ENCODE results near the gene TLDC2.

TLDC2 gene

DNA sequence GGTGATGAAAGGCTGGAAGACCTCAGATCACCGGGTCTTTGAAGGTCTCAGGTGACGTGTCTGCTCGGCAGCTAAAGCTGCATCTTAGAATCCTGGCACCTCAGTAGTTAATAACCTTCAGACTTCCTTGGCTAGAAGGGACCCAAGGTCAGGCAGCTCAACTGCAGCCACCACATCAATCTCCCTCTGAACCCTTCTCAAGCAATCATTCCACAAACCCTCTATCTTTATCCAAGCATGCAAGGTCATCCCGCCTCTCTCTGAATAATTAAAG is 16.7 kb upstream of the TLDC2 start:
- Histone ChIP-seq H3K9ac (no peak overlapping the region), H3K4me1 (peaks cover 4% of the 10 kb centered on the region), H3K27ac (no peak overlapping the region)

DNA sequence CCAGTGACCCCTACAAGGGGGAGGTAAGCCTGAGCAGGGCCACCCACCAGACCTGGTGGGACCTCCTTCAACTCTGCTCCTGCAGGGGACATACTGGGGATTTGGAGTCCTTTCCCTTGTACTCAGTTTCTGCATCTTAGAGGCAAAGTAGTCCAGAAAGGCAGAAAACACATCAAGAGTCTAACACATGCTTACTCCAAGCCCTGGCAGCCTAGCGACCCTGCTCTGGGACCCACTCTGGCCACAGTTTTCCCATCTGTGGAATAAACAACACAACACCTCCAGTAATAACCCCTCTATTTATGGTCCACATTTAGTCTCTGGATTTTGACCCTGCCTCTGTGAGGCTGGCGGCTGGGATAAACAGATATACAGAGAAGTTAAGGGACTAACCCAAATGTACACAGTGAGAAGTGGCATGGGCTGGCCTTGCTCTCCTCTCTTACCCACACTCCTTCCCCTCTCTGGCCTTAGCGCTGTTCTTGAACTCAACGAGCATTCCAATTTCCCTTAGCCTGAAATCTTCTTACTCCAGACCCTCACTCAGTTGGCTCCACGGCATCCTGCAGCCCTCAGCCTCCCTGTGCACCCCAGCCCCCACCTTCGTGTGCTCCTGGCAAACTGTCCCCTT is 16.1 kb upstream of the TLDC2 start:
- Histone ChIP-seq H3K4me3 (ENCODE audit: low read depth, low read length) (no peak overlapping the region), H3K4me1 (peaks cover 6% of the 10 kb centered on the region), H3K27ac (no peak overlapping the region)

More for the DNA sequence above, 16.7 kb upstream of the TLDC2 start:
- Histone ChIP-seq H3K27me3 (ENCODE audit: control insufficient read depth, insufficient read depth, low read length) (no peaks in the 10 kb centered on the region), H3K4me3 (ENCODE audit: low read depth, low read length) (no peak overlapping the region), H3K36me3 (ENCODE audit: control insufficient read depth, insufficient read depth, low read length) (no peaks in the 10 kb centered on the region), H3K4me2 (ENCODE audit: low read length) (no peak overlapping the region), H3K79me2 (peaks cover 67% of the 10 kb centered on the region), H3K9me3 (ENCODE audit: control insufficient read depth, low read length) (no peaks in the 10 kb centered on the region), H2AFZ (no peak overlapping the region)
- TF ChIP-seq, protein P1, sequence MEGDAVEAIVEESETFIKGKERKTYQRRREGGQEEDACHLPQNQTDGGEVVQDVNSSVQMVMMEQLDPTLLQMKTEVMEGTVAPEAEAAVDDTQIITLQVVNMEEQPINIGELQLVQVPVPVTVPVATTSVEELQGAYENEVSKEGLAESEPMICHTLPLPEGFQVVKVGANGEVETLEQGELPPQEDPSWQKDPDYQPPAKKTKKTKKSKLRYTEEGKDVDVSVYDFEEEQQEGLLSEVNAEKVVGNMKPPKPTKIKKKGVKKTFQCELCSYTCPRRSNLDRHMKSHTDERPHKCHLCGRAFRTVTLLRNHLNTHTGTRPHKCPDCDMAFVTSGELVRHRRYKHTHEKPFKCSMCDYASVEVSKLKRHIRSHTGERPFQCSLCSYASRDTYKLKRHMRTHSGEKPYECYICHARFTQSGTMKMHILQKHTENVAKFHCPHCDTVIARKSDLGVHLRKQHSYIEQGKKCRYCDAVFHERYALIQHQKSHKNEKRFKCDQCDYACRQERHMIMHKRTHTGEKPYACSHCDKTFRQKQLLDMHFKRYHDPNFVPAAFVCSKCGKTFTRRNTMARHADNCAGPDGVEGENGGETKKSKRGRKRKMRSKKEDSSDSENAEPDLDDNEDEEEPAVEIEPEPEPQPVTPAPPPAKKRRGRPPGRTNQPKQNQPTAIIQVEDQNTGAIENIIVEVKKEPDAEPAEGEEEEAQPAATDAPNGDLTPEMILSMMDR (IDR thresholded peaks at IDR 0.05): no peak

DNA sequence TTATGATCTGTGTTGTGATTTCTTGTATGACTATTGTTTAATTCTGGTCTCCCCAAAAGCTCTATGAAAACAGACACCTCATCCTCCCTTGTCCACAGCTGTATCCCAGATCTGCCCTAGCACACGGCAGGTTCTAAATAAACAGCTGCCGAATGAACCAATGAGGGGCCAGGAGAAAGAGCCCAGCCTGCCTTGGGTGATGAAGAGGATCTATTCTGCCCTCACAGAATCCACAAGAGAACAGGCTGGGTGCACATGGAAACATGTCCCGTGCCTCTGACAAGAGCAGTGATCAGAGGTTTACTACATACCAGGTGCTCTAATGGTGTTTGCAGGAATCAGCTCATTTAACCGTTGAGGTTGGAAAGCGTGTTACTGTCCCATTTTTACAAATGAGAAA is 15.6 kb upstream of the TLDC2 start:
- H3K4me3 ChIP-seq (ENCODE audit: low read depth, low read length): no peak overlapping the region
- H3K27ac ChIP-seq: no peak overlapping the region
- no peak overlapping the region for H2AFZ ChIP-seq
- no peak overlapping the region for H3K4me2 ChIP-seq (ENCODE audit: low read length)
- TF ChIP-seq, protein P1 (IDR thresholded peaks at IDR 0.05): no peak
- H3K79me2 ChIP-seq: peaks cover 56% of the 10 kb centered on the region
- no peaks in the 10 kb centered on the region for H3K36me3 ChIP-seq (ENCODE audit: control insufficient read depth, insufficient read depth, low read length)
- H3K4me1 ChIP-seq: peaks cover 6% of the 10 kb centered on the region
- no peaks in the 10 kb centered on the region for H3K27me3 ChIP-seq (ENCODE audit: control insufficient read depth, insufficient read depth, low read length)
- H3K9ac ChIP-seq: no peak overlapping the region
- H3K9me3 ChIP-seq (ENCODE audit: control insufficient read depth, low read length): no peaks in the 10 kb centered on the region

More for the DNA sequence above, 16.1 kb upstream of the TLDC2 start:
- Histone ChIP-seq H3K9me3 (ENCODE audit: control insufficient read depth, low read length) (no peaks in the 10 kb centered on the region), H3K36me3 (ENCODE audit: control insufficient read depth, insufficient read depth, low read length) (no peaks in the 10 kb centered on the region), H3K9ac (no peak overlapping the region), H3K4me2 (ENCODE audit: low read length) (no peak overlapping the region), H3K27me3 (ENCODE audit: control insufficient read depth, insufficient read depth, low read length) (no peaks in the 10 kb centered on the region), H3K79me2 (peaks cover 61% of the 10 kb centered on the region), H2AFZ (no peak overlapping the region)
- TF ChIP-seq, protein P1 (IDR thresholded peaks at IDR 0.05): no peak

DNA sequence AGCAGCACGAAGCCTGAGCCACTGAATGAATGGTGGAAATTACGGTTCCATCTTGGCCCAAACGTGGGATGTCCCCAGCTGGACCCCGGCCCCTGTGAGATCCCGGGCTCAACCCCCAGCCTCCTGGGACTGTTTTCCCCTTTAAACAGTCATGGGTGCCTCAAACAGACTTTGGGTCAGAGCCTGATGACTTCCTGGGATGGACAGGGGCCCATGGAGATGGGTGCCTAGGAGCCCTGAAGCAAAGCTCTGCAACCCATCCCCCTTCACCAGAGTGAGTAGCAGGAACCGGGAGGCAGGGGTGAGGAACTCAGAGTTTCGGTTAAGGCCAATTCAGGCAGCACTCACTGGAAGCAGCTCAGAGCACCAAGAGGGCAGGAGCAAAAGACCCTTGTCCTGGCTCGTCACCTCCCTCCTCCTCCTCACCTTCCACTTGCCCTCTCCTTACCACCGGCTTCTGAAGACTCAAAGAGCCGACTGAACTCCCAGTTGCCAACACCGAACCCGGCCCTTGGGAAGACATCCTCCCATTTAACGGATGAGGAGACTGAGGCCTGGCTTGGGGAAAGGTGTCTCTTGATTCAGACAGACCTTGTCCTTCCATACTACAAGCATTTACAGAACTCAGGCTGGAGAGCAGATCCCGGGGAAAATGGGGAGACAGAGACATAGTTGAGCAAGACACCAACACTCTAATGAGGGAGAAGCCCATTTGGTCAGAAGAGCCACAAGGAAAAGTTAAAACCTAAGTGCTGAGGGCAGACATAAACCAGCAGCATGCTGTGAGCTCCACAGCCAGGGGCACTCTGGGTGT is 14.9 kb upstream of the TLDC2 start:
- H3K4me3 ChIP-seq (ENCODE audit: low read depth, low read length): peak overlapping the region; percentile 55
- H3K27ac ChIP-seq: no peak overlapping the region
- H3K36me3 ChIP-seq (ENCODE audit: control insufficient read depth, insufficient read depth, low read length): no peaks in the 10 kb centered on the region
- H3K9ac ChIP-seq: no peak overlapping the region
- peaks cover 6% of the 10 kb centered on the region for H3K4me1 ChIP-seq
- H3K9me3 ChIP-seq (ENCODE audit: control insufficient read depth, low read length): no peaks in the 10 kb centered on the region
- H3K4me2 ChIP-seq (ENCODE audit: low read length): peak overlapping the region; percentile 78
- no peak overlapping the region for H2AFZ ChIP-seq
- H3K79me2 ChIP-seq: peaks cover 49% of the 10 kb centered on the region
- TF ChIP-seq, protein P1 (IDR thresholded peaks at IDR 0.05): no peak
- H3K27me3 ChIP-seq (ENCODE audit: control insufficient read depth, insufficient read depth, low read length): no peaks in the 10 kb centered on the region

DNA sequence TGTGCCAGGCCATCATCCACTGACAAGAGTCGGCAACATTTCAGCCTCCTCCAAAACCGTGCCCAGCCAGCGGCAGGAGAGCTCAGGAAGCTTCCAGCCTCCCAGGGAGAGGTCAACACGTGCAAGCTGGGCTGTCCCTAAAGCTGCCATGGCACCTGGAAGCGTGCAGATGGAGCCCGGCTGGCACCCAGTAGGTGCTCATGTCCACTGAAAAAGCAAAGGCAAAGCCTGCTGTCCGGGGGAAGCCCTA is 14.4 kb upstream of the TLDC2 start:
- no peaks in the 10 kb centered on the region for H3K9me3 ChIP-seq (ENCODE audit: control insufficient read depth, low read length)
- H3K4me1 ChIP-seq: peaks cover 6% of the 10 kb centered on the region
- peaks cover 44% of the 10 kb centered on the region for H3K79me2 ChIP-seq
- peak overlapping the region; percentile 78 for H3K4me2 ChIP-seq (ENCODE audit: low read length)
- H2AFZ ChIP-seq: no peak overlapping the region
- H3K9ac ChIP-seq: no peak overlapping the region
- H3K4me3 ChIP-seq (ENCODE audit: low read depth, low read length): peak overlapping the region; percentile 55
- H3K27me3 ChIP-seq (ENCODE audit: control insufficient read depth, insufficient read depth, low read length): no peaks in the 10 kb centered on the region
- peak overlapping the region; percentile 24 for H3K27ac ChIP-seq
- TF ChIP-seq, protein P1 (IDR thresholded peaks at IDR 0.05): no peak
- H3K36me3 ChIP-seq (ENCODE audit: control insufficient read depth, insufficient read depth, low read length): no peaks in the 10 kb centered on the region

All from parathyroid adenoma (tissue), 2 donors.